ENCODE data around the gene SEC24B.

DNA sequence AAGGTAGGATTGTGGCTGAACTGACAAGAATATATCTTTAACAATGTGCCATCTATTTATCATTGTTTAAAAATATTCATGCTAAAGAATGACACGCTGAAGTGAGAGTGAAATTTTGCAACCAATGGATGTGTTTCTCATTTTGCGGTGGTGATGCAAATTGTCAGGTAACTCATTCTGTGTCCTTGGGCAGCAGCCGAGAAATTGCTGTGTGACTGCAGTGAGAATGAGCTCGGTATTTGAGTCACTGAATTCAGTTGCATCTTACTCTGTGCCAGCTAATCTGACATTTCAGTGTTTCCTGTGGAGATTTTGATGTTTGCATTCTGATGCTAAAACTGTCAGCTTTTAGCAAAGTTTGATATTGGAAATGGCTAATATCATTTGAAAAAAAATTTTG is 154.6 kb downstream of the SEC24B start:
- TF ChIP-seq, protein P1, sequence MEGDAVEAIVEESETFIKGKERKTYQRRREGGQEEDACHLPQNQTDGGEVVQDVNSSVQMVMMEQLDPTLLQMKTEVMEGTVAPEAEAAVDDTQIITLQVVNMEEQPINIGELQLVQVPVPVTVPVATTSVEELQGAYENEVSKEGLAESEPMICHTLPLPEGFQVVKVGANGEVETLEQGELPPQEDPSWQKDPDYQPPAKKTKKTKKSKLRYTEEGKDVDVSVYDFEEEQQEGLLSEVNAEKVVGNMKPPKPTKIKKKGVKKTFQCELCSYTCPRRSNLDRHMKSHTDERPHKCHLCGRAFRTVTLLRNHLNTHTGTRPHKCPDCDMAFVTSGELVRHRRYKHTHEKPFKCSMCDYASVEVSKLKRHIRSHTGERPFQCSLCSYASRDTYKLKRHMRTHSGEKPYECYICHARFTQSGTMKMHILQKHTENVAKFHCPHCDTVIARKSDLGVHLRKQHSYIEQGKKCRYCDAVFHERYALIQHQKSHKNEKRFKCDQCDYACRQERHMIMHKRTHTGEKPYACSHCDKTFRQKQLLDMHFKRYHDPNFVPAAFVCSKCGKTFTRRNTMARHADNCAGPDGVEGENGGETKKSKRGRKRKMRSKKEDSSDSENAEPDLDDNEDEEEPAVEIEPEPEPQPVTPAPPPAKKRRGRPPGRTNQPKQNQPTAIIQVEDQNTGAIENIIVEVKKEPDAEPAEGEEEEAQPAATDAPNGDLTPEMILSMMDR (IDR thresholded peaks at IDR 0.05), result no peak
- no peak for TF ChIP-seq ZFX (IDR thresholded peaks at IDR 0.05; ENCODE audit: borderline replicate concordance)

All from 22Rv1 (cell line).